GM19238 (cell line): ENCODE measurements around the gene TRPM2.
"Not testable (repeated sequence)": the region's sequence is repeated elsewhere in the genome, so short reads cannot be mapped to it uniquely, and the experiment has no call there.

Experiments
- DNase-seq: peaks from one replicate; pipeline ENCODE4 v3.0.0; 2011; ENCODE audit warnings: low spot score; ENCODE audit not compliant: insufficient read length

The TRPM2 gene

GRCh38 chr21:44413566-44414290 lies 60.3 kb downstream of the TRPM2 start:
- no peak for DNase-seq

- DNase-seq = no peak
Observed at GRCh38 chr21:44414291-44415072, 61.1 kb downstream of the TRPM2 start.

- DNase-seq = no peak
Observed at GRCh38 chr21:44415073-44416025, 61.9 kb downstream of the TRPM2 start.

DNA sequence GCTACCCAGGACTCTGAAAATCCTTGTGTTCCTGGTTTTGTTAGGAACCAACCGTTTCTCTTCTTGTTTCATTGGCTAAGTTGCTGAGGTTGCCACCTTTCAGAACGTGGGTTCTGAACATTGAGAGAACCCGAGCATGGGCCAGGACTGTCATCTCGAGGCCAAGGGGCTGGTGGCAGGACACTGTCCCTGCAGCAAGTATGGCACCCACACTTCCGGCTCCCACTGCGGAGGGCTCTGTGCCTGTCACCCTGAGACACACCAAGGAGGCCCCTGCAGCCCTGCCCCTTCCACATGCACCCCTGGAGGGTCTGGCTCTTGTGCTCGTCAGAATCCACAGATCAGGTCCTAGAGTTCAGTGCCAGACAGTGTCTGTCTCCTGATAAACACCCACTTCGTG lies 62.8 kb downstream of the TRPM2 start:
- no peak for DNase-seq

- DNase-seq = not testable (repeated sequence)
Observed at GRCh38 chr21:44417621-44418107, 64.2 kb downstream of the TRPM2 start.

- no peak for DNase-seq
Observed at GRCh38 chr21:44418108-44418875, 64.9 kb downstream of the TRPM2 start.

- DNase-seq = no peak
Observed at GRCh38 chr21:44418876-44419230, 65.4 kb downstream of the TRPM2 start.

DNA sequence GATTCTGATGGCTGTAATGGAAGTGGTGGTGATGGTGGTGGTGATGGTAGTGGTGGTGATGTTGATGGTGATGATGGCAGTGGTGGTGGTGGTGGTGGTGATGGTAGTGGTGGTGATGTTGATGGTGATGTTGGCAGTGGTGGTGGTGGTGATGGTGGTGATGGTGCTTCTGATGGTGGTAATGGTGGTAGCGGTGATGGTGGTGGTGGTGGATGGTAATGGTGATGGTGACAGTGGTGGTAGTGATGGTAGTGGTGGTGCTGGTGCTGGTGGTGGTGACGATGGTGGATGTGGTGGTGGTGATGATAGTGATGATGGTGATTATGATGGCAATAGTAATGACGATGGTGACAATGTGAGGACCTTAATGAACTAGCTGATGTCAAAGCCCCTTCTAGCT lies 66.3 kb downstream of the TRPM2 start:
- DNase-seq = no peak

GRCh38 chr21:44420416-44421205 lies 67.2 kb downstream of the TRPM2 start:
- DNase-seq = no peak

DNA sequence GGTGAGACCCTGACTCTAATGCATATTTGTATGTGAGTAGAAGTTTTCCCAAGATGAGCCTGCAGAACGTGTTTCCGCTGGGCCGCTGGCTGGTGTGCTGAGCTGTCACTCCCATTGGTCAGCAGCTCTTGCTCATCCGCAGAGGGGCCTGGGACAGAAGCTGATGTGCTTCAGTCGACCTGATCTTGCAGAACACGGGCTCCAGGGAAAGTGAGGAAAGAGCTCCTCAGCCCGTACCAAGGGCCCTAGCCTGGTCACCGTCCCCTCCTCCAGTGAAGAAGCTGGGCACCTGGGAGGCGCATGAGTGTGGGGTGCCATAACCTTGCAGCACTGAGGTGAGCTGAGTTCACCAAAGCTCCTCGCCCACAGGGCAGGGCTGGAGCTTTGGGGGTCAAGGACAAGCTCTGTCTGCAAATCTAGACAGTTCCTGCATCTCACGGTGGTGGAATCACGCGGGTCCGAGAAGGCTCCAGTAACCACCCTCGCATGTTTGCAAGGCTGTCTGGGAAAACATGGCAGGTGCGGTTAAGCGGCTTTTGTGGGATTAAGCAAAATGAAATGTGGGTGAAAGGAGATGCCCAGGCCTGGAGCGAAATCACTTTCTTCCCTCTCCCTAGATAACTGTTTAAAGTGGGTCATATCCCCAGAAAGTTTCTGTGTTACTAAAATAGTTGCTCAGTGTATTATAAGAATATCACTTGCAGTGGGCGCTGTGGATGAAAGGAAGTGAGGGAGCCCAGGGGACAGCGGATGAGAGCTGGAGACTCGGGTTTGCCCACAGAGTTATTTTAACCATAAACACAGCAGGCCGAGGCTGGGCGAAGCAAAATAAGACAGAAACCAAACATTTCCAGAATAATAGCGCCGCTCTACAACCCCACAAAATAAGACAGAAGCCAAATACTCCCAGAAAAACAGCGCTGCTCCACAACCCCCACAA lies 68.8 kb downstream of the TRPM2 start:
- no peak for DNase-seq

DNA sequence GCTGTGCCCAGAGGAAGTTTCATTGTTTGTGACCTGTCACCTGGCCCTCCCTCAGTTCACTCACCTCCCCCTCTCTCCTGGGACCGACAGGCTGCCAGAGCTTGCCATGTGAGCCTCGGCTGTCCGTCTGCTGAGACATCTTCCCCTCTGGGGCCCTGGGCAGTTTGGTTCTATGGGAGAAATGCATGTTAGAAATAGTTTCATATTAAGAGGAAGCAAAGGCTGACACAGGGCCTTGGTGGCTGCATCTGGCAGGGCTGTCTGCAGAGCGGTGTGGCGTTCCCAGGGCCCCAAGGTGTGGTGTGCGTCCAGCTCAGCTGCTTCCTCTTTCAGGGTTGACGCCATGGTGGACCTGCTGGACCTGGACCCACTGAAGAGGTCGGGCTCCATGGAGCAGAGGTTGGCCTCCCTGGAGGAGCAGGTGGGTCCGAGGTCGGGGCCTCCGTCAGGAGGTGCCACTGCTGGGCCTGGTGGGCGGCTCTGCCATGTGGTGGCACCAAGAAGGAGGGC lies 69.9 kb downstream of the TRPM2 start:
- no peak for DNase-seq

- DNase-seq = no peak
Observed at GRCh38 chr21:44423941-44424607, 70.7 kb downstream of the TRPM2 start.

GRCh38 chr21:44424608-44425306 lies 71.3 kb downstream of the TRPM2 start:
- DNase-seq = no peak

DNA sequence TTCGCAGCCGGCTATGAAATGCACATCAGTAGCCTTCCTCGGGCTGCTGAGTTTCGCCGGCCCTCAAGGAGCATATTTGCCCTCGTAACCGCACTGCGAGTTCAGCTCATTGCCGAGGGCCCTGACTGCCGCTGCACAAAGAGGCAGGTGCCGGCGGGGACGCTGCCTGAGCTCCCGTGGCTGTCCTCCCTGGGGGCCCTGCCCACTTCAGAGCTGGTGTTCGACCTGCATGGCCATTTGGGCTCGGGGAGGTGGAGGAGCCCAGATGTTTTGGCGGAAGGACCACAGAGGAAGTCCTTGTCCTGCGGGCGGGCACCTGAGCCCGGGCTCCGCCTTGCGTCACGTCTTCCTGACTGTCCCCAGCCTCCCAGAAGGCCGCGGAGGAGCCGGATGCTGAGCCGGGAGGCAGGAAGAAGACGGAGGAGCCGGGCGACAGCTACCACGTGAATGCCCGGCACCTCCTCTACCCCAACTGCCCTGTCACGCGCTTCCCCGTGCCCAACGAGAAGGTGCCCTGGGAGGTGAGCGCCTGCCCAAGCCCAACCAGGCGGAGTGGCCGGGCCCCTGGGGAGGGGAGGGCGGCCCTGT lies 72.0 kb downstream of the TRPM2 start:
- no peak for DNase-seq

DNA sequence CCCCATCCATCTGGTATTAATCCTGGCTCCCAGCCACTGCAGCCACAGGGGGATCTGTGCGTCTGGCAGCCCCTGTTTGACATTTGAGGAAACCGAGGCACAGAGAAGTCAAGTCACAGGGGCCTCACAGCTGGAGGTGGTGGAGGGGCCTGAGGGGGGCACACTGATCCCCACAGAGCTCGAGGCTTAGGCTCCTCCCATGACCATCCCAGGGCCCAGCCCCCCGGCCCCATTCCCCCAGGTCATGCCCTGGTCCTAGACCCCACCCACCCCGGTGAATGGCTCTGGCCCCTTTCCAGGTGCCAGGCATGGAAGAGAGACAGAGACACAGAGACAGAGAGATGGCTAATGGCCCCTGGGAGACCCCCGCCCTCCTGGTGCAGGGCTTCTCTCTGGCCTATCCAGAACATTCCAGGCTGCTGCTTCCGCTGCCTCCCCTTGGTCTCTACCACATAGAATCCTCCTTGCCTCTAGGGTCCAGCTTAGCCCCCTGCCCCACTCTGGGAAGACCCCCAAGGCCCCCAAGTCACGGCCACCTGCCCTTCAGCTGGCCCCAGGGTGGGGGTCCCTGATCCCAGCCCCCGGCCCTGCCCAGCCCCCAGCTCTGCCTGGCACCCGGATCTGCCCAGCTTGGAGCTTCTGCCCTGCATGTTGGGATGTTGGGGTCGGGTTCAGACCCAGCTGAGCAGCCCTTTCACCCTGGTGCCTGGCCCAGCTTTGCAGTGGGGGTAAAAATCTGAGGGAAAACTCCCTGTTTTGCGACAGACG lies 72.7 kb downstream of the TRPM2 start:
- no peak for DNase-seq

- no peak for DNase-seq
Observed at GRCh38 chr21:44426663-44427191, 73.3 kb downstream of the TRPM2 start.
